GM10248 (cell line): ENCODE data around the gene FKBP11.
A peak's percentile ranks its signal among the peaks of the same experiment; 100 is the strongest.

ENCODE experiments used
- CTCF ChIA-PET: fragments of 300-600 bp; sonication (Branson Sonifier 250); formaldehyde crosslinking; extraction: SDS; loops from one replicate; lab custom pipeline; 2021; ENCODE audit warnings: antibody characterized with exemption; lab: Yijun Ruan, JAX
- POLR2A ChIA-PET: fragments of 350-650 bp; sonication (Branson Sonifier 250); formaldehyde crosslinking; extraction: SDS; loops from one replicate; lab custom pipeline; 2020; ENCODE audit warnings: antibody characterized with exemption; lab: Yijun Ruan, JAX
- DNase-seq: peaks from one replicate; pipeline ENCODE4 v3.0.0; 2012; ENCODE audit errors: extremely low spot score
- CTCF ChIP-seq: IDR thresholded peaks from 2 replicates; pipeline ENCODE4 v1.5.1; 2012; ENCODE audit warnings: mild to moderate bottlenecking, low read depth; ENCODE audit errors: extremely low read depth, missing control alignments, control extremely low read depth

Gene FKBP11

GRCh38 chr12:48907245-48907644 lies 18.0 kb downstream of the FKBP11 start:
- ChIA-PET CTCF (interaction anchor here (0.8 to 1.6 kb wide), 4 partner anchors 16 to 81 kb away, joined by 3 to 6 read pairs (median 5); partner anchors contain the start of gene FKBP11), POLR2A (no interaction called here)
- TF ChIP-seq CTCF, result no peak
- no peak for DNase-seq

DNA sequence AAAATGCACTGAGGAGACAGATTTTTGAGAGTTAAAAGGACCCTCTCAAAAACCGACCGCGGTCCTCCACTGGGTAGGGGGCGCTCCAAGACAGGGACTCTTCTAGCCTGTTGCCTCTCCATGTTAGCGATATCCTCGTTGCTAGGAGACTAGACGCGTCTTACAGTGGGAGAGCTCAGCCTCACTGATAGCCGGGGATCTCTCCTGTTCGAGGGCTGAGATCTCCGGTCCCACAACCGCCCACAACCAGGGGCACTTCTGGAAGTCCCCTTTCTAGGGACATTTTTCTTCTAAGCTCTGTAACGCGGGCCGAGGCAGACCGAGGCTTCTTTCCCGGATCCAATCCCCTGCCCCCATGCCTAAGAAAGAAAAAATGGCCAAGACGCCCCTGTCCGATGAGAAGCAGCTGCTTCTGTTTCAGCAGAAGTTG lies 21.3 kb downstream of the FKBP11 start:
- POLR2A ChIA-PET, result interaction anchor here (0.6 kb wide), 1 partner anchor 98 kb away, joined by 6 read pairs; no protein-coding TSS in a partner anchor
- TF ChIP-seq CTCF, result peak; percentile 70
- peak; percentile 80 for DNase-seq
- CTCF ChIA-PET, result interaction anchor here (0.6 to 8.2 kb wide), 35 partner anchors 9 to 226 kb away, joined by 3 to 95 read pairs (median 4); partner anchors contain the start of genes ARF3, DDX23, FKBP11 and WNT1

DNA sequence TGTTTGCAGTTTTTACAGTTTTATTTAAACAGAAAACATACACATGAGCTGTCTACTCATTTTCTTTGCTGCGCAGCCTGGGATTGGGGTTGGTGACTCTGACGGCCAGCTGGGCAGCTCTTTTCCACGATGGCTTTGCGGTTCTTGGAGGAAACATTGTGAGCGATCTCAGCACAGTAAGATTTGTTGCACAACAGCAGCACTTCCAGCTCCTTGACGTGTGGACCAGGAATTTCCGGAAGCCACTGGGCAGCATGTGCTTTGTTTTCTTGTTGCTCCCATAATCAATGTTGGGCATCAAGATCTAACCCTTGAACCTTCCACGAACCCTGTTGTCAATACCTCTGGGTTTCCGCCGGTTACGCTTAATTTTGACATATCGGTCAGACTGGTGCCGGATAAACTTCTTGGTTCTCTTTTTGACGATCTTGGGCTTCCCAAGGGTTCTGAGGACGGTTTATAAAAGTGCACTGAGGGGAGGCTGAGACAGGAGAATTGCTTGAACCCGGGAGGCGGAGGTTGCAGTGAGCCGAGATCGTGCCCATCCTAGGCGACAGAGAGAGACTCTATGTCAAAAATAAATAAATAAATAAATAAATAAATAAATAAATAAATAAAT lies 21.8 kb downstream of the FKBP11 start:
- DNase-seq, result no peak
- ChIA-PET CTCF (interaction anchor here (0.9 to 8.2 kb wide), 33 partner anchors 8 to 125 kb away, joined by 3 to 95 read pairs (median 5); partner anchors contain the start of genes ARF3, DDX23, FKBP11 and RND1), POLR2A (interaction anchor here (0.6 kb wide), 1 partner anchor 99 kb away, joined by 6 read pairs; no protein-coding TSS in a partner anchor)
- TF ChIP-seq CTCF, result peak; percentile 18

DNA sequence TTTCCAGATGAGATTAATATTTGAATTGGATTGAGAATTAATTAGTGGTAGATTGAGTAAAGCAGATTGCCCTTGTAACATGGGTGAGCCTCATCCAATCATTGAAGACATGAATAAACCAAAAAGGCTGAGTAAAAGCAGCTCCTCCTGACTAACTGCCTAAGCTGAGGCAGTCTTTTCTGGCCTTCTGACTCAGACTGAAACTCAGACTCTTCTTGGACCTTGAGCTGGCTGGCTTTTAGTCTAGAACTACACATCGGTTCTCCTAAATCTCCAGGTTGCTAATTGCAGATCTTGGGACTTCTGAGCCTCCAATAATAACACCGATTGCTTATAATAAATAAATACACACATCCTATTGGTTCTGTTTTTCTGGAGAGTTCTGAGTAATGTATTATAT lies 24.0 kb downstream of the FKBP11 start:
- POLR2A ChIA-PET, result no interaction called here
- CTCF ChIA-PET, result interaction anchor here (0.8 to 8.2 kb wide), 15 partner anchors 11 to 148 kb away, joined by 3 to 95 read pairs (median 4); partner anchors contain the start of genes DDX23 and WNT1
- DNase-seq, result peak; percentile 72

GRCh38 chr12:48899651-48900050 lies 25.6 kb downstream of the FKBP11 start:
- no peak for TF ChIP-seq CTCF
- ChIA-PET CTCF (interaction anchor here (1.0 to 8.2 kb wide), 11 partner anchors 9 to 88 kb away, joined by 3 to 95 read pairs (median 4); partner anchors contain the start of genes DDX23, FKBP11 and WNT1), POLR2A (interaction anchor here (1.2 kb wide), 1 partner anchor 34 kb away, joined by 4 read pairs; the partner anchor contains the start of gene RND1)
- DNase-seq, result no peak

More for the DNA sequence above, 24.0 kb downstream of the FKBP11 start:
- TF ChIP-seq CTCF, result no peak

GRCh38 chr12:48894271-48894670 lies 31.0 kb downstream of the FKBP11 start:
- POLR2A ChIA-PET, result no interaction called here
- DNase-seq, result no peak
- TF ChIP-seq CTCF, result no peak
- CTCF ChIA-PET, result interaction anchor here (0.6 to 3.0 kb wide), 4 partner anchors 9 to 80 kb away, joined by 3 to 14 read pairs (median 5); partner anchors contain the start of gene DDX23
